Measurements from ENCODE around the gene CLASRP. TPM values are rescaled to one million over a fixed set of nuclear protein-coding genes. Genes with fewer than 3 reads are reported as not detected.
A peak's percentile ranks its signal among the peaks of the same experiment; 100 is the strongest.

CLASRP gene
- total RNA-seq, 2 donors from 2014 or later = 40.2 to 64.9 TPM

GRCh38 chr19:45100201-45100600 lies 61.4 kb downstream of the CLASRP start:
- DNase-seq (no peak), ATAC-seq (peak; percentile 13)
- Histone ChIP-seq H3K4me1 (peaks cover 97% of the 10 kb centered on the region), H3K27ac (peak overlapping the region; percentile 37 to 81 (median 62)), H3K27me3 (no peaks in the 10 kb centered on the region), H3K4me3 (no peak overlapping the region), H3K9me3 (no peaks in the 10 kb centered on the region), H3K36me3 (replicated peaks in 1 of 2; ENCODE audit: insufficient read depth in 1 of 2, low read depth in 2 of 2) (no peaks in the 10 kb centered on the region)
- intact Hi-C loops (cut with DNase I) = no loop called here
- 77% methylated on average over 3 of the region's 3 CpGs; no CpG with 5 or more reads in 1 of the 2 donors for WGBS, 2 donors
- TF ChIP-seq POLR2A (IDR thresholded peaks at IDR 0.05) (no peak), CTCF (IDR thresholded peaks at IDR 0.05) (no peak)

- intact Hi-C loops (cut with DNase I) = no loop called here
- H3K27me3 ChIP-seq = no peaks in the 10 kb centered on the region
- H3K36me3 ChIP-seq (replicated peaks in 1 of 2; ENCODE audit: insufficient read depth in 1 of 2, low read depth in 2 of 2) = no peaks in the 10 kb centered on the region
- H3K27ac ChIP-seq = peak overlapping the region; percentile 37 to 81 (median 60)
- ATAC-seq = no peak
- peaks cover 93% of the 10 kb centered on the region for H3K4me1 ChIP-seq
- WGBS, 2 donors = 63 to 78% methylated on average over 7 to 8 of the region's 8 CpGs
- TF ChIP-seq POLR2A (IDR thresholded peaks at IDR 0.05) (no peak), CTCF (IDR thresholded peaks at IDR 0.05) (no peak)
- H3K4me3 ChIP-seq = no peak overlapping the region
- no peaks in the 10 kb centered on the region for H3K9me3 ChIP-seq
- DNase-seq = no peak
Measured at GRCh38 chr19:45100846-45101252, 62.0 kb downstream of the CLASRP start.

- Histone ChIP-seq H3K4me1 (peaks cover 84% of the 10 kb centered on the region), H3K9me3 (no peaks in the 10 kb centered on the region), H3K4me3 (no peak overlapping the region), H3K27me3 (no peaks in the 10 kb centered on the region), H3K36me3 (replicated peaks in 1 of 2; ENCODE audit: insufficient read depth in 1 of 2, low read depth in 2 of 2) (no peaks in the 10 kb centered on the region), H3K27ac (peak overlapping the region in 3 of 4 donors; percentile 51 to 81 (median 70))
- intact Hi-C loops (cut with DNase I) = no loop called here
- WGBS, 2 donors = 63 to 83% methylated on average over 8 of the region's 8 CpGs
- ATAC-seq = no peak
- DNase-seq = no peak
- TF ChIP-seq POLR2A (IDR thresholded peaks at IDR 0.05) (no peak), CTCF (IDR thresholded peaks at IDR 0.05) (no peak)
Measured at GRCh38 chr19:45101806-45102205, 63.0 kb downstream of the CLASRP start.

- Histone ChIP-seq H3K4me3 (no peak overlapping the region), H3K4me1 (peaks cover 78% of the 10 kb centered on the region), H3K27ac (peak overlapping the region in 3 of 4 donors; percentile 61 to 79 (median 70)), H3K27me3 (no peaks in the 10 kb centered on the region), H3K9me3 (no peaks in the 10 kb centered on the region), H3K36me3 (replicated peaks in 1 of 2; ENCODE audit: insufficient read depth in 1 of 2, low read depth in 2 of 2) (no peaks in the 10 kb centered on the region)
- DNase-seq (no peak), ATAC-seq (no peak)
- WGBS, 2 donors = 94 to 100% methylated on average over 1 to 7 of the region's 7 CpGs
- intact Hi-C loops (cut with DNase I) = no loop called here
- TF ChIP-seq POLR2A (IDR thresholded peaks at IDR 0.05) = no peak
- TF ChIP-seq CTCF (IDR thresholded peaks at IDR 0.05) = no peak
Measured at GRCh38 chr19:45102481-45102880, 63.6 kb downstream of the CLASRP start.

- ATAC-seq (no peak), DNase-seq (peak in 3 of 4 donors; percentile 33 to 40 (median 36))
- no peak overlapping the region for H3K4me3 ChIP-seq
- H3K27me3 ChIP-seq = no peaks in the 10 kb centered on the region
- peaks cover 71% of the 10 kb centered on the region for H3K4me1 ChIP-seq
- WGBS, 2 donors = 45 to 60% methylated on average over 2 to 15 of the region's 15 CpGs
- no peaks in the 10 kb centered on the region for H3K36me3 ChIP-seq (replicated peaks in 1 of 2; ENCODE audit: insufficient read depth in 1 of 2, low read depth in 2 of 2)
- intact Hi-C loops (cut with DNase I) = no loop called here
- no peak for TF ChIP-seq CTCF (IDR thresholded peaks at IDR 0.05)
- no peak for TF ChIP-seq POLR2A (IDR thresholded peaks at IDR 0.05)
- H3K27ac ChIP-seq = peak overlapping the region in 3 of 4 donors; percentile 61 to 79 (median 70)
- no peaks in the 10 kb centered on the region for H3K9me3 ChIP-seq
Measured at GRCh38 chr19:45103156-45103507, 64.3 kb downstream of the CLASRP start.
